ENCODE data around the gene GTF2H3.

- TF ChIP-seq POLR2A (IDR thresholded peaks at IDR 0.05) (no peak), CTCF (IDR thresholded peaks at IDR 0.05) (no peak)
Measured at GRCh38 chr12:123696207-123696606, 62.6 kb downstream of the GTF2H3 start.

All from testis (tissue), 2 donors.